KMS-11 (cell line): ENCODE measurements around the gene ATG4A.

ENCODE experiments used
- H2AFZ ChIP-seq: fragments of 200-600 bp; sonication (generic); 2 replicates; pipeline ENCODE4 v1.6.1; 2016; ENCODE audit warnings: antibody characterized with exemption, mixed run types, low read depth
- H3K27ac ChIP-seq: fragments of 200-600 bp; sonication (generic); 2 replicates; pipeline ENCODE4 v1.6.1; 2016; ENCODE audit warnings: mild to moderate bottlenecking, mixed run types
- H3K27me3 ChIP-seq: fragments of 200-600 bp; sonication (generic); 2 replicates; pipeline ENCODE4 v1.6.1; 2017; ENCODE audit warnings: mild to moderate bottlenecking, low read depth, mixed run types, moderate library complexity; ENCODE audit not compliant: insufficient read depth
- H3K36me3 ChIP-seq: fragments of 200-600 bp; sonication (generic); 2 replicates; pipeline ENCODE4 v1.6.1; 2017; ENCODE audit warnings: mild to moderate bottlenecking, mixed run types; ENCODE audit not compliant: insufficient read depth
- H3K4me1 ChIP-seq: fragments of 200-600 bp; sonication (generic); 2 replicates; pipeline ENCODE4 v1.6.1; 2016; ENCODE audit warnings: mild to moderate bottlenecking, low read depth, mixed run types; ENCODE audit not compliant: poor library complexity, severe bottlenecking
- H3K4me2 ChIP-seq: fragments of 200-600 bp; sonication (generic); 2 replicates; pipeline ENCODE4 v1.7.0; 2016; ENCODE audit warnings: mild to moderate bottlenecking, mixed run types
- H3K4me3 ChIP-seq: fragments of 200-600 bp; sonication (generic); IDR thresholded peaks from 2 replicates; pipeline ENCODE4 v1.6.1; 2017; ENCODE audit warnings: low read depth, low read length, mixed read lengths; ENCODE audit not compliant: insufficient read depth
- H3K79me2 ChIP-seq: fragments of 200-600 bp; sonication (generic); 2 replicates; pipeline ENCODE4 v1.6.1; 2016; ENCODE audit warnings: low read depth, mixed run types; ENCODE audit not compliant: insufficient read depth
- H3K9ac ChIP-seq: fragments of 200-600 bp; sonication (generic); 2 replicates; pipeline ENCODE4 v1.6.1; 2016; ENCODE audit warnings: mild to moderate bottlenecking, mixed run types
- H4K20me1 ChIP-seq: fragments of 200-600 bp; sonication (generic); 2 replicates; pipeline ENCODE4 v1.6.1; 2016; ENCODE audit warnings: mild to moderate bottlenecking, mixed run types; ENCODE audit not compliant: insufficient read depth
- CTCF ChIP-seq: fragments of 200-600 bp; sonication (generic); conservative IDR thresholded peaks from 2 replicates; pipeline ENCODE4 v1.6.1; 2017; ENCODE audit warnings: low read depth, mild to moderate bottlenecking, antibody characterized with exemption, low read length, moderate library complexity, mixed read lengths

The ATG4A gene, protein sequence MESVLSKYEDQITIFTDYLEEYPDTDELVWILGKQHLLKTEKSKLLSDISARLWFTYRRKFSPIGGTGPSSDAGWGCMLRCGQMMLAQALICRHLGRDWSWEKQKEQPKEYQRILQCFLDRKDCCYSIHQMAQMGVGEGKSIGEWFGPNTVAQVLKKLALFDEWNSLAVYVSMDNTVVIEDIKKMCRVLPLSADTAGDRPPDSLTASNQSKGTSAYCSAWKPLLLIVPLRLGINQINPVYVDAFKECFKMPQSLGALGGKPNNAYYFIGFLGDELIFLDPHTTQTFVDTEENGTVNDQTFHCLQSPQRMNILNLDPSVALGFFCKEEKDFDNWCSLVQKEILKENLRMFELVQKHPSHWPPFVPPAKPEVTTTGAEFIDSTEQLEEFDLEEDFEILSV

GRCh38 chrX:108091264-108091877, at the start of gene ATG4A, which contains the start of gene PSMD10:
TSS of gene ATG4A (plus strand) at chrX:108091778. CDS start at chrX:108091827, 49 bp downstream.
TSS of gene PSMD10 (minus strand) at chrX:108091542. CDS start at chrX:108091520, 22 bp downstream.
- Histone ChIP-seq H2AFZ (peak within 1 kb of the TSS; percentile 73), H4K20me1 (no peaks in the 10 kb centered on the region), H3K4me3 (no peak within 1 kb of the TSS), H3K36me3 (no peaks in the 10 kb centered on the region), H3K4me1 (peaks cover 9% of the 10 kb centered on the region), H3K79me2 (peaks cover 17% of the 10 kb centered on the region; the same call in 1 of the 2 replicates), H3K9ac (peak within 1 kb of the TSS; percentile 85), H3K4me2 (peak within 1 kb of the TSS; percentile 67), H3K27ac (peak within 1 kb of the TSS; percentile 79), H3K27me3 (no peaks in the 10 kb centered on the region)
- TF ChIP-seq CTCF, result no peak

- no peak for TF ChIP-seq CTCF
- Histone ChIP-seq H3K27ac (no peak within 1 kb of the TSS), H4K20me1 (no peaks in the 10 kb centered on the region), H3K4me1 (no peaks in the 10 kb centered on the region), H3K9ac (no peak within 1 kb of the TSS), H3K4me2 (no peak within 1 kb of the TSS), H3K36me3 (no peaks in the 10 kb centered on the region), H3K27me3 (no peaks in the 10 kb centered on the region), H2AFZ (no peak within 1 kb of the TSS), H3K79me2 (no peaks in the 10 kb centered on the region), H3K4me3 (no peak within 1 kb of the TSS)
Observed at GRCh38 chrX:108044554-108045256, 46.9 kb upstream of the ATG4A start, which contains the start of gene VSIG1. TSS of gene VSIG1 (plus strand) at chrX:108045065. CDS start at chrX:108045131, 66 bp downstream.

DNA sequence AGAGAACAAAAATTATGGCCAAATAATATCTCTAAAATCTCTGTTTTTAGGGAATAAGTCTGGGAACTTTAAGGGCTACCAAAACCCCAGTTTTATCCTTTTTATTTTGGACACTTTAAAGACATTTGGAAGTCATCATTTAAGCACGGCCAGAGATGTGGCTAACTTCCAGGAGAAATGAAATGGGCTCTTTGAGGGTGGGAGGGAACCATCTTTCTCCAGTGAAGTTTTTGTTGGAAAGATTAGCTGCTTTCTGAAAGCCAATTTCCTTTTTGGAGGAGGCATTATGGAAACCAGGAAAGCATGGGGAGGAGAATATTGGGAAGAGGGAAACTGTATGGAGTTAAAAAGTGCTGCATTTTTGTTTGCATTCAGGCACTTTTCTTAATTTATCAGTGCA, 41.9 kb upstream of the ATG4A start:
- no peak for TF ChIP-seq CTCF
- H3K79me2 ChIP-seq, result no peaks in the 10 kb centered on the region
- no peak overlapping the region for H3K4me2 ChIP-seq
- no peaks in the 10 kb centered on the region for H3K36me3 ChIP-seq
- H3K9ac ChIP-seq, result no peak overlapping the region
- H3K4me3 ChIP-seq, result no peak overlapping the region
- no peak overlapping the region for H3K27ac ChIP-seq
- no peaks in the 10 kb centered on the region for H4K20me1 ChIP-seq
- no peaks in the 10 kb centered on the region for H3K4me1 ChIP-seq
- H3K27me3 ChIP-seq, result no peaks in the 10 kb centered on the region
- H2AFZ ChIP-seq, result no peak overlapping the region

DNA sequence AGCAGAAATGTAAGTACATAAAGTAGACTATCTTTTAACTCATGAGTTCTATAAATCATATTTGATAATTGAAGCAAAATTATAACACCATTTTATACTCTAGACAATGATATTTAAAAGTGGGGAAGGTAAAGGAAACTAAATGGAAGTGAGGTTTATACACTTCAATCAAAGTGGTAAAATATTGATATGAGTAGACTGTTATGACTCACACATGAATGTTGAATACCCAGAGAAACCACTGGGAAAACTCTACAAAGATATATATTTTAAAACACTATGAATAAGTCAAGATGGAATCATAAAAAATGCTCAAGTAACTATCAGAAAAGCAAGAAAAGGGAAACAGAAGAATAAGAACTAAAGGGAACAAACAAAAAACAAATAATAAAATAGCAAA, 38.4 kb upstream of the ATG4A start:
- Histone ChIP-seq H3K79me2 (no peaks in the 10 kb centered on the region), H3K27me3 (no peaks in the 10 kb centered on the region), H3K9ac (no peak overlapping the region), H3K4me1 (no peaks in the 10 kb centered on the region), H3K27ac (no peak overlapping the region), H3K4me2 (no peak overlapping the region), H4K20me1 (no peaks in the 10 kb centered on the region), H3K36me3 (no peaks in the 10 kb centered on the region), H3K4me3 (no peak overlapping the region), H2AFZ (no peak overlapping the region)
- no peak for TF ChIP-seq CTCF
